Astrocyte (in vitro differentiated cells and primary cell): ENCODE results near the gene SET. TPM values are rescaled to one million over a fixed set of nuclear protein-coding genes. Genes with fewer than 3 reads are reported as not detected.

Source experiments
- DNase-seq: peaks from one replicate; pipeline ENCODE4 v3.0.0-alpha.2; 2010; ENCODE audit warnings: low read depth
- FAIRE-seq: peaks from 2 replicates; lab custom pipeline; 2011; peaks lifted over from hg19 to GRCh38; lab: Jason Lieb, UNC
- H2AFZ ChIP-seq: 2 replicates; pipeline ENCODE4 v1.6.0; 2012; ENCODE audit warnings: low read depth, low read length, inconsistent platforms
- H3K27ac ChIP-seq: 2 replicates; pipeline ENCODE4 v1.5.1; 2011; ENCODE audit warnings: low read depth, low read length, inconsistent platforms
- H3K27me3 ChIP-seq: 2 replicates; pipeline ENCODE4 v1.6.0; 2011; ENCODE audit warnings: low read length, inconsistent platforms; ENCODE audit not compliant: insufficient read depth
- H3K36me3 ChIP-seq: 2 replicates; pipeline ENCODE4 v1.5.1; 2011; ENCODE audit warnings: low read length, inconsistent platforms; ENCODE audit not compliant: insufficient read depth
- H3K4me1 ChIP-seq: 2 replicates; pipeline ENCODE4 v1.5.1; 2011; ENCODE audit warnings: low read length, inconsistent platforms; ENCODE audit not compliant: insufficient read depth
- H3K4me2 ChIP-seq: 2 replicates; pipeline ENCODE4 v1.6.0; 2012; ENCODE audit warnings: low read length, inconsistent platforms
- H3K4me3 ChIP-seq: 2 replicates; pipeline ENCODE4 v1.5.1; 2011; ENCODE audit warnings: low read depth, mild to moderate bottlenecking, low read length, inconsistent platforms; ENCODE audit not compliant: insufficient read depth
- H3K79me2 ChIP-seq: 2 replicates; pipeline ENCODE4 v1.6.0; 2012; ENCODE audit warnings: mild to moderate bottlenecking, low read length, inconsistent platforms; ENCODE audit not compliant: insufficient read depth
- H3K9ac ChIP-seq: 2 replicates; pipeline ENCODE4 v1.6.0; 2012; ENCODE audit warnings: mild to moderate bottlenecking, low read length, inconsistent platforms
- H3K9me3 ChIP-seq: 2 replicates; pipeline ENCODE4 v1.5.1; 2012; ENCODE audit warnings: low read depth, mild to moderate bottlenecking, low read length, inconsistent platforms; ENCODE audit not compliant: insufficient read depth
- H4K20me1 ChIP-seq: 2 replicates; pipeline ENCODE4 v1.6.0; 2012; ENCODE audit warnings: low read length, inconsistent platforms; ENCODE audit not compliant: insufficient read depth
- H3K27ac Mint-ChIP-seq: one replicate; pipeline ENCODE4 v1.8.0; 2021; ENCODE audit warnings: mild to moderate bottlenecking, mixed read lengths; ENCODE audit not compliant: unreplicated experiment
- H3K27me3 Mint-ChIP-seq: one replicate; pipeline ENCODE4 v1.8.0; 2021; ENCODE audit warnings: low read depth, mixed read lengths; ENCODE audit not compliant: unreplicated experiment
- H3K36me3 Mint-ChIP-seq: one replicate; pipeline ENCODE4 v1.8.0; 2021; ENCODE audit warnings: low read depth, mixed read lengths; ENCODE audit not compliant: unreplicated experiment
- H3K4me1 Mint-ChIP-seq: one replicate; pipeline ENCODE4 v1.8.0; 2021; ENCODE audit warnings: low read depth, mixed read lengths; ENCODE audit not compliant: unreplicated experiment
- H3K4me3 Mint-ChIP-seq: one replicate; pipeline ENCODE4 v1.8.0; 2021; ENCODE audit warnings: mild to moderate bottlenecking, moderate library complexity, mixed read lengths; ENCODE audit not compliant: unreplicated experiment
- H3K9me3 Mint-ChIP-seq: one replicate; pipeline ENCODE4 v1.8.0; 2021; ENCODE audit warnings: mild to moderate bottlenecking, mixed read lengths; ENCODE audit not compliant: unreplicated experiment
- EZH2 ChIP-seq: IDR thresholded peaks from 2 replicates; pipeline ENCODE4 v1.6.1; 2012; ENCODE audit warnings: mild to moderate bottlenecking, low read length, inconsistent platforms; ENCODE audit not compliant: insufficient read depth
- total RNA-seq: library from RNA; stranded (reverse); gene quantifications from 2 replicates; pipeline ENCODE4 v1.2.1, GENCODE V29; 2021
- TF ChIP-seq, protein P1 (sequence below): IDR thresholded peaks from 2 replicates; pipeline ENCODE4 v1.5.1; 2011; ENCODE audit warnings: low read depth, mild to moderate bottlenecking, inconsistent platforms, low read length, moderate library complexity; ENCODE audit not compliant: insufficient read depth

Gene SET
- total RNA-seq, 1 donor from 2014 or later: 397 TPM

GRCh38 chr9:128656416-128657343 lies 32.3 kb upstream of the SET start, which contains the start of gene DYNC2I2:
DYNC2I2 (minus strand) TSS chr9:128656847; CDS start chr9:128656726, 121 bp downstream.
- H3K36me3 Mint-ChIP-seq: peaks cover 2% of the 10 kb centered on the region
- no peaks in the 10 kb centered on the region for H3K36me3 ChIP-seq
- H3K79me2 ChIP-seq: peaks cover 6% of the 10 kb centered on the region
- no peaks in the 10 kb centered on the region for H3K4me1 Mint-ChIP-seq
- H3K27ac ChIP-seq: peak within 1 kb of the TSS; percentile 100
- peak; percentile 76 for DNase-seq
- H3K9me3 ChIP-seq: no peaks in the 10 kb centered on the region
- no peaks in the 10 kb centered on the region for H3K27me3 ChIP-seq
- FAIRE-seq: no peak
- peak within 1 kb of the TSS; percentile 100 for H3K4me2 ChIP-seq
- H2AFZ ChIP-seq: peak within 1 kb of the TSS; percentile 100
- H3K27me3 Mint-ChIP-seq: no peaks in the 10 kb centered on the region
- H3K4me3 Mint-ChIP-seq: peak within 1 kb of the TSS; percentile 85
- TF ChIP-seq, protein P1, sequence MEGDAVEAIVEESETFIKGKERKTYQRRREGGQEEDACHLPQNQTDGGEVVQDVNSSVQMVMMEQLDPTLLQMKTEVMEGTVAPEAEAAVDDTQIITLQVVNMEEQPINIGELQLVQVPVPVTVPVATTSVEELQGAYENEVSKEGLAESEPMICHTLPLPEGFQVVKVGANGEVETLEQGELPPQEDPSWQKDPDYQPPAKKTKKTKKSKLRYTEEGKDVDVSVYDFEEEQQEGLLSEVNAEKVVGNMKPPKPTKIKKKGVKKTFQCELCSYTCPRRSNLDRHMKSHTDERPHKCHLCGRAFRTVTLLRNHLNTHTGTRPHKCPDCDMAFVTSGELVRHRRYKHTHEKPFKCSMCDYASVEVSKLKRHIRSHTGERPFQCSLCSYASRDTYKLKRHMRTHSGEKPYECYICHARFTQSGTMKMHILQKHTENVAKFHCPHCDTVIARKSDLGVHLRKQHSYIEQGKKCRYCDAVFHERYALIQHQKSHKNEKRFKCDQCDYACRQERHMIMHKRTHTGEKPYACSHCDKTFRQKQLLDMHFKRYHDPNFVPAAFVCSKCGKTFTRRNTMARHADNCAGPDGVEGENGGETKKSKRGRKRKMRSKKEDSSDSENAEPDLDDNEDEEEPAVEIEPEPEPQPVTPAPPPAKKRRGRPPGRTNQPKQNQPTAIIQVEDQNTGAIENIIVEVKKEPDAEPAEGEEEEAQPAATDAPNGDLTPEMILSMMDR: no peak
- TF ChIP-seq EZH2: no peak
- no peaks in the 10 kb centered on the region for H4K20me1 ChIP-seq
- H3K9me3 Mint-ChIP-seq: no peaks in the 10 kb centered on the region
- peak within 1 kb of the TSS; percentile 98 for H3K9ac ChIP-seq
- peak within 1 kb of the TSS; percentile 78 for H3K4me3 ChIP-seq
- no peaks in the 10 kb centered on the region for H3K4me1 ChIP-seq
- peak within 1 kb of the TSS; percentile 100 for H3K27ac Mint-ChIP-seq

- DNase-seq (no peak), FAIRE-seq (no peak)
- no peaks in the 10 kb centered on the region for H3K9me3 ChIP-seq
- peak overlapping the region; percentile 100 for H3K4me2 ChIP-seq
- Mint-ChIP-seq H3K4me1 (no peaks in the 10 kb centered on the region), H3K27ac (peak overlapping the region; percentile 100), H3K4me3 (peak overlapping the region; percentile 85), H3K27me3 (no peaks in the 10 kb centered on the region), H3K9me3 (no peaks in the 10 kb centered on the region), H3K36me3 (peaks cover 2% of the 10 kb centered on the region)
- H3K9ac ChIP-seq: peak overlapping the region; percentile 98
- no peaks in the 10 kb centered on the region for H3K36me3 ChIP-seq
- peak overlapping the region; percentile 100 for H3K27ac ChIP-seq
- no peaks in the 10 kb centered on the region for H3K4me1 ChIP-seq
- H4K20me1 ChIP-seq: no peaks in the 10 kb centered on the region
- no peaks in the 10 kb centered on the region for H3K27me3 ChIP-seq
- H2AFZ ChIP-seq: peak overlapping the region; percentile 100
- H3K4me3 ChIP-seq: no peak overlapping the region
- peaks cover 6% of the 10 kb centered on the region for H3K79me2 ChIP-seq
- no peak for TF ChIP-seq EZH2
- TF ChIP-seq, protein P1: no peak
Observed at GRCh38 chr9:128657344-128657704, 31.7 kb upstream of the SET start.
